Mucosa of descending colon (tissue), 3 donors: ENCODE results near the gene BCL11A. TPM values are rescaled to one million over a fixed set of nuclear protein-coding genes. Genes with fewer than 3 reads are reported as not detected.

Experiments
- ATAC-seq: fragments of 200-7000 bp; cut with Tn5 transposase; one replicate; pipeline ENCODE4 v1.9.1; 2020; ENCODE audit warnings: mild to moderate bottlenecking, moderate library complexity
- DNase-seq, 3 donors: peaks; one replicate each; pipeline ENCODE4 v3.0.0-alpha.2; 2020
- H3K36me3 ChIP-seq: fragments of 200-600 bp; one replicate; pipeline ENCODE4 v1.8.0; 2021; ENCODE audit warnings: low read depth, mild to moderate bottlenecking
- H3K4me1 ChIP-seq: fragments of 200-600 bp; one replicate; pipeline ENCODE4 v1.8.0; 2021; ENCODE audit warnings: low read depth, mild to moderate bottlenecking
- H3K4me3 ChIP-seq: fragments of 200-600 bp; one replicate; pipeline ENCODE4 v1.8.0; 2021; ENCODE audit warnings: mild to moderate bottlenecking
- H3K9me3 ChIP-seq: fragments of 200-600 bp; one replicate; pipeline ENCODE4 v1.8.0; 2021; ENCODE audit warnings: mild to moderate bottlenecking
- intact Hi-C, 2 donors: fragments of 100-400 bp; cut with DNase I in 1 of 2; cut with micrococcal nuclease in 1 of 2; formaldehyde crosslinking; loops; one replicate each; pipeline versions ENCODE4 v1.11.0 to v1.11.1; 2022; cut with DNase I, micrococcal nuclease
- total RNA-seq, 3 donors: library from RNA; stranded (reverse); fragmentation: NEBNext Ultra II Directional in 2 of 3; extraction: Animal tissue kit (Norgen Biotek cat#: 25700) in 2 of 3; gene quantifications; one replicate each; pipeline versions ENCODE4 v1.2.1 to v1.2.4, GENCODE V29; 2021 to 2023
- TF ChIP-seq, protein P1 (sequence below): fragments of 200-600 bp; IDR thresholded peaks from one replicate; pipeline ENCODE4 v1.8.0; 2022; ENCODE audit warnings: antibody characterized with exemption, mild to moderate bottlenecking
- donor health status: DM: no; HTN: no; CAD: no; lungs with moderate emphysema.
- donor health status: DM: no; HTN: no; CAD: no.
- donor health status: DM: no; HTN: yes; CAD: no.

BCL11A gene
- total RNA-seq, 3 donors from 2014 or later: 22.8 to 59.6 (median 40.7) TPM

GRCh38 chr2:60583604-60584003 is 30.1 kb upstream of the BCL11A start:
- intact Hi-C loops: no loop called here
- no peaks in the 10 kb centered on the region for H3K36me3 ChIP-seq
- ATAC-seq (no peak), DNase-seq (no peak)
- no peaks in the 10 kb centered on the region for H3K9me3 ChIP-seq
- H3K4me1 ChIP-seq: no peaks in the 10 kb centered on the region
- no peak overlapping the region for H3K4me3 ChIP-seq
- TF ChIP-seq, protein P1, sequence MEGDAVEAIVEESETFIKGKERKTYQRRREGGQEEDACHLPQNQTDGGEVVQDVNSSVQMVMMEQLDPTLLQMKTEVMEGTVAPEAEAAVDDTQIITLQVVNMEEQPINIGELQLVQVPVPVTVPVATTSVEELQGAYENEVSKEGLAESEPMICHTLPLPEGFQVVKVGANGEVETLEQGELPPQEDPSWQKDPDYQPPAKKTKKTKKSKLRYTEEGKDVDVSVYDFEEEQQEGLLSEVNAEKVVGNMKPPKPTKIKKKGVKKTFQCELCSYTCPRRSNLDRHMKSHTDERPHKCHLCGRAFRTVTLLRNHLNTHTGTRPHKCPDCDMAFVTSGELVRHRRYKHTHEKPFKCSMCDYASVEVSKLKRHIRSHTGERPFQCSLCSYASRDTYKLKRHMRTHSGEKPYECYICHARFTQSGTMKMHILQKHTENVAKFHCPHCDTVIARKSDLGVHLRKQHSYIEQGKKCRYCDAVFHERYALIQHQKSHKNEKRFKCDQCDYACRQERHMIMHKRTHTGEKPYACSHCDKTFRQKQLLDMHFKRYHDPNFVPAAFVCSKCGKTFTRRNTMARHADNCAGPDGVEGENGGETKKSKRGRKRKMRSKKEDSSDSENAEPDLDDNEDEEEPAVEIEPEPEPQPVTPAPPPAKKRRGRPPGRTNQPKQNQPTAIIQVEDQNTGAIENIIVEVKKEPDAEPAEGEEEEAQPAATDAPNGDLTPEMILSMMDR: no peak

DNA sequence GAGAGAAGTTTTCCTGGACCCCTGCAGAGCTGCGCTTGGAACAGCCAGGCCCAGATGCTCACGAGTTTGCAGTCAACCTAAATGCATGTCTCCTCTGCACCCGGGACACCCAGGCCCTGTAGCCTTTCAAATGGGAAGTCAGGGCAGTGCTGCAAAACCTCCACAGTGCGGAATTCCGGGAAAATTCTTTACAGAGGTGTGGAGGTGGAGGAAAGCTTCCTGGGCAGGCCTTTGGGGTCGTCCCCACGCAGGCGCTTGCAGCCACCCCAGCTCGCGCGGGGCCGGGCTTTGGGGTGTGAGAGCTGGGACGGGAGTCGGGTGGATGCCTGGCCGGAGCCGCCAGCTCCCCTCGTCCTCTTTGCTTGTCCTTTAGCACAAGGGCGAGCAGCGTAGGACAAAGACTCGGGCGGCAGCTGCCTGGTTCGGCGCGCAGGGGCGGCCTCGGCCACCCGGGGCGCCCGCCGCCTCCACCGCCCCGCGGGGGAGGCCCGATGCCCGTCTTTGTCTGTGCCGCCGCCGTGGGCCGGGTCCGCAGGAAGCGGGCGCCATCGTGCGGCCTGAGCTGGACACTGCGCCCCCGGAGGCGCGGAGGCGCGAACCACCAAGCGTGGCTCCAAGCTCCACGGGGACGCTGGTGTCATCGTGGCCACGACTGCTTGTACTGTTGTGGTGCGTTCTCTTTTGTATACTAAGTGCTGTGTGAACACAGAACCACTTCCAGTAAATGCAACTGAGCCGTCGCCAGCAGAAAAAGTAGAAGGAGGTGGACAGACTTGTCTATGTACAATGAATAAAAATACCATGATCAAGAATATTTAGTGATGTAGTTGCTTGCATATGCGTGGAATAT is 28.2 kb upstream of the BCL11A start:
- intact Hi-C loops: no loop called here
- peak; percentile 97 for ATAC-seq
- no peaks in the 10 kb centered on the region for H3K4me1 ChIP-seq
- peak; percentile 63 to 76 (median 67) for DNase-seq
- no peak overlapping the region for H3K4me3 ChIP-seq
- TF ChIP-seq, protein P1: peak; percentile 97
- no peaks in the 10 kb centered on the region for H3K9me3 ChIP-seq
- H3K36me3 ChIP-seq: no peaks in the 10 kb centered on the region

GRCh38 chr2:60577682-60578283 is 24.3 kb upstream of the BCL11A start:
- ATAC-seq (no peak), DNase-seq (no peak)
- H3K9me3 ChIP-seq: no peaks in the 10 kb centered on the region
- no peak overlapping the region for H3K4me3 ChIP-seq
- TF ChIP-seq, protein P1: no peak
- no peaks in the 10 kb centered on the region for H3K36me3 ChIP-seq
- intact Hi-C loops: no loop called here
- no peaks in the 10 kb centered on the region for H3K4me1 ChIP-seq

DNA sequence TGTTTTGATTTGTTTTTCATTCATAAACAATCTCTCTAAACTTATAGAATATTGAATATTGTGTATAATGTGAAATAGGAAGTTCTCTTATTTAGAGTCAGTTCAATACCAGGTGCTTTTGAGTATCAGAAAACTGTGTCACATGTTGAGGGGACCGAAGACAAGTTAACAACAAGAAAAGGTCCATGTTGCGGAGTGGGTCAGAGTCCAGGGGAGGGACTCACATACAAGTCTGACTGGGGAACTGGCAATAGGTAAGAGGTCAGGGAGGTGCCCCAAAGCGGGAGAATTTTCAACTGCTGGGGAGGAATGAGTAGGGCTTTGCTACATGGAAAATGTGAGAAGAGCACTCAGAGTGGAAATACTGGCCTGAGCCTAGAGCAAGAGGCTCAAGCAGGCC is 19.8 kb upstream of the BCL11A start:
- Histone ChIP-seq H3K4me1 (no peaks in the 10 kb centered on the region), H3K4me3 (no peak overlapping the region), H3K9me3 (no peaks in the 10 kb centered on the region), H3K36me3 (no peaks in the 10 kb centered on the region)
- intact Hi-C loops: no loop called here
- no peak for ATAC-seq
- no peak for DNase-seq
- TF ChIP-seq, protein P1: no peak

GRCh38 chr2:60570251-60570650 is 16.8 kb upstream of the BCL11A start:
- no peaks in the 10 kb centered on the region for H3K4me1 ChIP-seq
- intact Hi-C loops: no loop called here
- DNase-seq: no peak
- no peak for ATAC-seq
- TF ChIP-seq, protein P1: no peak
- H3K36me3 ChIP-seq: no peaks in the 10 kb centered on the region
- H3K4me3 ChIP-seq: no peak overlapping the region
- H3K9me3 ChIP-seq: no peaks in the 10 kb centered on the region
